Thyroid gland (tissue), 4 donors: Measurements from ENCODE around the gene DSPP.

Source experiments
- POLR2A ChIP-seq, 2 donors: fragments of 450-650 bp; IDR thresholded peaks; one replicate each; pipeline ENCODE4 v1.6.1; 2017; ENCODE audit warnings: antibody characterized with exemption in 2 of 2, mild to moderate bottlenecking in 2 of 2, moderate library complexity in 1 of 2
- TF ChIP-seq, protein P1 (sequence below), 6 experiments: fragments of 200-600 bp in 3 of 6; fragments of 450-650 bp in 3 of 6; sonication (generic) in 3 of 6; IDR thresholded peaks; one replicate each; pipeline ENCODE4 v1.5.1; 2016 to 2019; ENCODE audit warnings: antibody characterized with exemption in 6 of 6, mild to moderate bottlenecking in 2 of 6, inconsistent platforms in 1 of 6, moderate library complexity in 1 of 6

GRCh38 chr4:87659247-87659931 lies 51.1 kb downstream of the DSPP start:
- no peak for TF ChIP-seq POLR2A (IDR thresholded peaks at IDR 0.05)
- TF ChIP-seq, protein P1, sequence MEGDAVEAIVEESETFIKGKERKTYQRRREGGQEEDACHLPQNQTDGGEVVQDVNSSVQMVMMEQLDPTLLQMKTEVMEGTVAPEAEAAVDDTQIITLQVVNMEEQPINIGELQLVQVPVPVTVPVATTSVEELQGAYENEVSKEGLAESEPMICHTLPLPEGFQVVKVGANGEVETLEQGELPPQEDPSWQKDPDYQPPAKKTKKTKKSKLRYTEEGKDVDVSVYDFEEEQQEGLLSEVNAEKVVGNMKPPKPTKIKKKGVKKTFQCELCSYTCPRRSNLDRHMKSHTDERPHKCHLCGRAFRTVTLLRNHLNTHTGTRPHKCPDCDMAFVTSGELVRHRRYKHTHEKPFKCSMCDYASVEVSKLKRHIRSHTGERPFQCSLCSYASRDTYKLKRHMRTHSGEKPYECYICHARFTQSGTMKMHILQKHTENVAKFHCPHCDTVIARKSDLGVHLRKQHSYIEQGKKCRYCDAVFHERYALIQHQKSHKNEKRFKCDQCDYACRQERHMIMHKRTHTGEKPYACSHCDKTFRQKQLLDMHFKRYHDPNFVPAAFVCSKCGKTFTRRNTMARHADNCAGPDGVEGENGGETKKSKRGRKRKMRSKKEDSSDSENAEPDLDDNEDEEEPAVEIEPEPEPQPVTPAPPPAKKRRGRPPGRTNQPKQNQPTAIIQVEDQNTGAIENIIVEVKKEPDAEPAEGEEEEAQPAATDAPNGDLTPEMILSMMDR (IDR thresholded peaks at IDR 0.05): no peak
